OCI-LY1 (cell line): Measurements from ENCODE around the gene FAM222A.

ENCODE experiments used
- EZH2 ChIP-seq: fragments of 200-600 bp; sonication (generic), shearing (Covaris generic); IDR thresholded peaks from 2 replicates; pipeline ENCODE4 v1.8.0; 2017; ENCODE audit warnings: borderline replicate concordance, mixed run types, mild to moderate bottlenecking, antibody characterized with exemption, low read length, moderate library complexity, mixed read lengths
- TF ChIP-seq, protein P1 (sequence below): fragments of 200-600 bp; sonication (generic), shearing (Covaris generic); IDR thresholded peaks from 2 replicates; pipeline ENCODE4 v1.5.1; 2017; ENCODE audit warnings: mild to moderate bottlenecking, antibody characterized with exemption, low read length, moderate library complexity, mixed read lengths

DNA sequence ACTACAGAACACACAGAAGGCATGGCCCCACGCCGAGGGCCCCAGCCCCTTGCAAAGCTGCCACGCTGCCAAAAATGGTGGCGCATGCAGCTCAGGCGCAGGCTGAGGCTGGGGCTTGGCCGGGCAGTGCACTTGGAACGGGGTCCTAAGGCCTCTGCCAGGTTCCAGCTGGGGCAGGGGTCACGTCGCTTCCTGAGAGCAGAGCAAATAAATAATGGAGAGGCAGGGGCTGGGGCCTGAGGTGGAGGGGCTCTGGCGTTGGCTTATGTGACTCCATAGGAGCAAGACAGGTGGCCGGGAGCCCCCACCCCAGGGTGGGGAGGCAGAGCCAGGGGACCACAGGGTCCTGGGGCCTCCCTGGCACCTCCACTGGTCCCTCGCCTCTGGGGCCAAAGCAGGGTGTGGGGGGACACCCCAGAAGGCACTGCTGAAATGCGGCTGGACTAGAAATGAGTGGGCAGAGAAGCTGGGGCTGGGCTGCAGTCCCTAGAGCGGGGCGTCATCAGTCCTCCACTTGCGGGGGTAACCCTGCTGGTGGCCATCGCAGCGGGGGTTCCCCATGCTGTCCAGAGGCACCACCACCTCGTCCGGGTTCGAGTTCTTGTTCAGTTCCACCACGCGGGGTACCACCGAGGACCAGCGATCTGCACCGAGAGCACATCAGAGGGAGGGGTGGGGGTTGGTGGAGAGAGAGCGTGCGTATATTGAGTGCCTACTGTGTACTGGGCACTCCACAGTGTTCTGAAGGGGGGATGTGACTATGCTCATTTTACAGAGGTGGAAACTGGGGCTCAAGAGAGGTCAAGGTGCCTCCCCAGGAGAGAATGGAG is 69.7 kb downstream of the FAM222A start:
- TF ChIP-seq, protein P1, sequence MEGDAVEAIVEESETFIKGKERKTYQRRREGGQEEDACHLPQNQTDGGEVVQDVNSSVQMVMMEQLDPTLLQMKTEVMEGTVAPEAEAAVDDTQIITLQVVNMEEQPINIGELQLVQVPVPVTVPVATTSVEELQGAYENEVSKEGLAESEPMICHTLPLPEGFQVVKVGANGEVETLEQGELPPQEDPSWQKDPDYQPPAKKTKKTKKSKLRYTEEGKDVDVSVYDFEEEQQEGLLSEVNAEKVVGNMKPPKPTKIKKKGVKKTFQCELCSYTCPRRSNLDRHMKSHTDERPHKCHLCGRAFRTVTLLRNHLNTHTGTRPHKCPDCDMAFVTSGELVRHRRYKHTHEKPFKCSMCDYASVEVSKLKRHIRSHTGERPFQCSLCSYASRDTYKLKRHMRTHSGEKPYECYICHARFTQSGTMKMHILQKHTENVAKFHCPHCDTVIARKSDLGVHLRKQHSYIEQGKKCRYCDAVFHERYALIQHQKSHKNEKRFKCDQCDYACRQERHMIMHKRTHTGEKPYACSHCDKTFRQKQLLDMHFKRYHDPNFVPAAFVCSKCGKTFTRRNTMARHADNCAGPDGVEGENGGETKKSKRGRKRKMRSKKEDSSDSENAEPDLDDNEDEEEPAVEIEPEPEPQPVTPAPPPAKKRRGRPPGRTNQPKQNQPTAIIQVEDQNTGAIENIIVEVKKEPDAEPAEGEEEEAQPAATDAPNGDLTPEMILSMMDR = no peak
- TF ChIP-seq EZH2 = no peak
